HCT116 (cell line): Measurements from ENCODE around the gene CCDC90B. TPM values are rescaled to one million over a fixed set of nuclear protein-coding genes. Genes with fewer than 3 reads are reported as not detected.

Experiments
- ATAC-seq: fragments of 200-7000 bp; cut with Tn5 transposase; 2 replicates; pipeline ENCODE4 v1.9.1; 2020; ENCODE audit warnings: mild to moderate bottlenecking, moderate library complexity
- BruUV-seq: library from RNA; stranded (reverse); fragments of 400-500 nt; replicated peaks from 2 replicates; lab custom pipeline; 2021; lab: Mats Ljungman, UMichigan
- CTCF ChIA-PET: fragments of 300-600 bp; sonication (Branson Sonifier 250); formaldehyde crosslinking; loops from one replicate; lab custom pipeline; 2021; ENCODE audit warnings: antibody characterized with exemption; lab: Charles Lee
- POLR2A ChIA-PET: fragments of 300-600, 350-600 bp; sonication (Branson Sonifier 250); formaldehyde crosslinking; loops from one replicate; lab custom pipeline; 2021; ENCODE audit warnings: antibody characterized with exemption; lab: Charles Lee
- RAD21 ChIA-PET, 2 experiments: fragments of 300-600 bp; sonication (Branson Sonifier 250); formaldehyde crosslinking; loops; one replicate each; lab custom pipeline; 2023; ENCODE audit warnings: low total read pairs in 2 of 2; ENCODE audit not compliant: uncharacterized antibody in 2 of 2, unreplicated experiment in 2 of 2, low non-redundant PET in 1 of 2; lab: Charles Lee
- DNase-seq: peaks from one replicate; pipeline ENCODE4 v3.0.0-alpha.2; 2010; ENCODE audit warnings: low read depth, low spot score
- H2AFZ ChIP-seq: fragments of 200-600 bp; shearing (Covaris generic), sonication (generic); 2 replicates; pipeline ENCODE4 v1.6.1; 2017; ENCODE audit warnings: low read depth, mixed run types, mixed read lengths, antibody characterized with exemption, low read length; ENCODE audit not compliant: poor library complexity, severe bottlenecking
- H3K27ac ChIP-seq: 2 replicates; pipeline ENCODE4 v1.5.1; 2012; ENCODE audit warnings: low read depth, low read length
- H3K27me3 ChIP-seq: fragments of 200-600 bp; sonication (generic); 2 replicates; pipeline ENCODE4 v1.6.1; 2016; ENCODE audit warnings: mixed run types, low read length, mixed read lengths; ENCODE audit not compliant: insufficient read depth
- H3K36me3 ChIP-seq, 2 experiments: fragments of 200-500 bp in 1 of 2; fragments of 200-600 bp in 1 of 2; sonication (Bioruptor generic) in 1 of 2; sonication (generic) in 1 of 2; 2 replicates each; pipeline versions ENCODE4 v1.5.1 to v1.6.1; 2014 to 2016; ENCODE audit warnings: low read length in 2 of 2, inconsistent platforms in 1 of 2, mixed read lengths in 1 of 2, mixed run types in 1 of 2; ENCODE audit not compliant: insufficient read depth in 2 of 2, control insufficient read depth in 1 of 2
- H3K4me1 ChIP-seq, 2 experiments: fragments of 200-600 bp in 1 of 2; sonication (generic) in 1 of 2; 2 replicates each; pipeline versions ENCODE4 v1.5.1 to v1.6.1; 2012 to 2017; ENCODE audit warnings: low read length in 2 of 2, inconsistent platforms in 1 of 2, mild to moderate bottlenecking in 1 of 2, mixed read lengths in 1 of 2, mixed run types in 1 of 2, moderate library complexity in 1 of 2; ENCODE audit not compliant: insufficient read depth in 2 of 2, control insufficient read depth in 1 of 2
- H3K4me2 ChIP-seq: fragments of 200-600 bp; sonication (generic); 2 replicates; pipeline ENCODE4 v1.6.1; 2017; ENCODE audit warnings: mixed run types, low read length, mixed read lengths
- H3K4me3 ChIP-seq, 2 experiments: fragments of 200-600 bp in 1 of 2; sonication (generic) in 1 of 2; replicated peaks in 1 of 2; 2 replicates each; pipeline ENCODE4 v1.5.1; 2011 to 2016; ENCODE audit warnings: low read length in 2 of 2, control low read depth in 1 of 2, low read depth in 1 of 2, mild to moderate bottlenecking in 1 of 2, mixed read lengths in 1 of 2, mixed run types in 1 of 2
- H3K79me2 ChIP-seq: fragments of 200-600 bp; sonication (generic); 2 replicates; pipeline ENCODE4 v1.6.1; 2017; ENCODE audit warnings: mild to moderate bottlenecking, mixed run types, low read length, moderate library complexity, mixed read lengths; ENCODE audit not compliant: insufficient read depth
- H3K9ac ChIP-seq: fragments of 200-600 bp; sonication (generic); 2 replicates; pipeline ENCODE4 v1.6.1; 2016; ENCODE audit warnings: low read length, mixed read lengths
- H3K9me2 ChIP-seq: fragments of 200-600 bp; sonication (generic), shearing (Covaris generic); 2 replicates; pipeline ENCODE4 v1.6.1; 2017; ENCODE audit warnings: mixed run types, mild to moderate bottlenecking, moderate library complexity; ENCODE audit not compliant: insufficient read depth
- H3K9me3 ChIP-seq, 2 experiments: fragments of 200-500 bp in 1 of 2; fragments of 200-600 bp in 1 of 2; sonication (Bioruptor generic) in 1 of 2; sonication (generic) in 1 of 2; 2 replicates each; pipeline ENCODE4 v1.6.1; 2014 to 2017; ENCODE audit warnings: low read length in 2 of 2, mixed read lengths in 2 of 2, inconsistent platforms in 1 of 2, low read depth in 1 of 2, mild to moderate bottlenecking in 1 of 2, mixed run types in 1 of 2, moderate library complexity in 1 of 2; ENCODE audit not compliant: control insufficient read depth in 1 of 2, insufficient read depth in 1 of 2
- H4K20me1 ChIP-seq: fragments of 200-600 bp; sonication (generic), shearing (Covaris generic); 2 replicates; pipeline ENCODE4 v1.6.1; 2017; ENCODE audit warnings: mixed run types, mild to moderate bottlenecking, moderate library complexity; ENCODE audit not compliant: insufficient read depth
- CBX3 ChIP-seq: IDR thresholded peaks from 2 replicates; pipeline ENCODE4 v1.6.1; 2012; ENCODE audit warnings: low read depth
- CEBPB ChIP-seq: IDR thresholded peaks from 2 replicates; pipeline ENCODE4 v1.6.1; 2012; ENCODE audit warnings: low read depth
- EZH2 ChIP-seq: fragments of 200-600 bp; sonication (generic); IDR thresholded peaks from 2 replicates; pipeline ENCODE4 v1.6.1; 2017; ENCODE audit warnings: antibody characterized with exemption, mixed run types
- MAX ChIP-seq: IDR thresholded peaks from 2 replicates; pipeline ENCODE4 v1.6.1; 2012
- POLR2AphosphoS5 ChIP-seq: IDR thresholded peaks from 2 replicates; pipeline ENCODE4 v1.6.1; 2011; ENCODE audit warnings: mild to moderate bottlenecking, low read depth, low read length, moderate library complexity
- REST ChIP-seq: IDR thresholded peaks from 2 replicates; pipeline ENCODE4 v1.6.1; 2012; ENCODE audit warnings: low read depth
- SIN3A ChIP-seq: IDR thresholded peaks from 2 replicates; pipeline ENCODE4 v1.6.1; 2012; ENCODE audit warnings: low read depth
- TCF7L2 ChIP-seq: IDR thresholded peaks from 2 replicates; pipeline ENCODE4 v1.7.0; 2011; ENCODE audit warnings: borderline replicate concordance, inconsistent platforms; ENCODE audit not compliant: insufficient read depth, insufficient read length; ENCODE audit errors: extremely low read depth
- ZBTB33 ChIP-seq: IDR thresholded peaks from 2 replicates; pipeline ENCODE4 v1.6.1; 2011; ENCODE audit warnings: mild to moderate bottlenecking, low read length, moderate library complexity; ENCODE audit not compliant: insufficient replicate concordance; ENCODE audit errors: extremely low read depth
- ZFX ChIP-seq: fragments of 450-650 bp; IDR thresholded peaks from 2 replicates; pipeline ENCODE4 v1.6.1; 2017
- ZNF274 ChIP-seq: fragments of 200-500 bp; sonication (Bioruptor generic); IDR thresholded peaks from 2 replicates; pipeline ENCODE4 v1.6.1; 2014; ENCODE audit warnings: mild to moderate bottlenecking, low read depth, low read length, inconsistent platforms
- intact Hi-C: fragments of 100-400 bp; cut with micrococcal nuclease; formaldehyde crosslinking; loops from 2 replicates; pipeline ENCODE4 v1.10.0; 2022
- total RNA-seq: library from RNA; stranded (reverse); gene quantifications from one replicate; pipeline ENCODE4 v1.2.1, GENCODE V29; 2021; ENCODE audit not compliant: unreplicated experiment

The CCDC90B gene
- total RNA-seq, 1 experiment from 2014 or later = 30.3 TPM

GRCh38 chr11:83319346-83319745 lies 33.2 kb upstream of the CCDC90B start:
- RAD21 ChIA-PET = no interaction called here
- no peak for ATAC-seq
- Histone ChIP-seq H3K79me2 (no peaks in the 10 kb centered on the region), H3K27ac (no peak overlapping the region), H3K4me3 (no peak overlapping the region), H3K27me3 (peaks cover 57% of the 10 kb centered on the region), H4K20me1 (no peaks in the 10 kb centered on the region)
- intact Hi-C loops = no loop called here
- BruUV-seq = no TSS peak
- CTCF ChIA-PET = no interaction called here
- TF ChIP-seq CEBPB = no peak
- no peak for TF ChIP-seq REST
- no peak for TF ChIP-seq ZFX
- no peak for TF ChIP-seq TCF7L2
- no peak for TF ChIP-seq ZBTB33
- no peak for TF ChIP-seq POLR2AphosphoS5
- TF ChIP-seq EZH2 = no peak
- TF ChIP-seq CBX3 = no peak
- TF ChIP-seq SIN3A = no peak
- no peak for TF ChIP-seq ZNF274
- TF ChIP-seq MAX = no peak
- TF ChIP-seq, all 23 proteins: peak for 0
- Histone ChIP-seq H3K9me3 (no peaks in the 10 kb centered on the region), H3K9me2 (no peaks in the 10 kb centered on the region), H2AFZ (no peak overlapping the region), H3K4me1 (no peaks in the 10 kb centered on the region), H3K4me2 (no peak overlapping the region), H3K36me3 (no peaks in the 10 kb centered on the region), H3K9ac (no peak overlapping the region)
- DNase-seq = no peak
- POLR2A ChIA-PET = no interaction called here
